Loucy (cell line): ENCODE data around the gene USP4.

Experiments used
- H2AFZ ChIP-seq: fragments of 200-600 bp; sonication (generic); 2 replicates; pipeline ENCODE4 v1.6.0; 2016; ENCODE audit warnings: antibody characterized with exemption, mild to moderate bottlenecking, low read length, moderate library complexity
- H3F3A ChIP-seq: fragments of 200-600 bp; 2 replicates; pipeline ENCODE4 v1.6.0; 2016; ENCODE audit warnings: antibody characterized with exemption, low read depth, mild to moderate bottlenecking
- H3K27me3 ChIP-seq: fragments of 200-600 bp; sonication (generic); 2 replicates; pipeline ENCODE4 v1.6.1; 2014; ENCODE audit warnings: low read length, mild to moderate bottlenecking; ENCODE audit not compliant: insufficient read depth, poor library complexity, severe bottlenecking
- H3K36me3 ChIP-seq: fragments of 200-600 bp; sonication (generic); 2 replicates; pipeline ENCODE4 v1.6.1; 2016; ENCODE audit warnings: low read length; ENCODE audit not compliant: insufficient read depth
- H3K4me1 ChIP-seq: fragments of 200-600 bp; sonication (generic); 2 replicates; pipeline ENCODE4 v1.5.1; 2014; ENCODE audit warnings: low read length, mild to moderate bottlenecking; ENCODE audit not compliant: insufficient read depth, poor library complexity, severe bottlenecking
- H3K4me2 ChIP-seq: fragments of 200-600 bp; sonication (generic); 2 replicates; pipeline ENCODE4 v1.6.0; 2014; ENCODE audit warnings: antibody characterized with exemption, low read length, low read depth, mild to moderate bottlenecking; ENCODE audit not compliant: poor library complexity, severe bottlenecking
- H3K4me3 ChIP-seq: fragments of 200-600 bp; sonication (generic); 2 replicates; pipeline ENCODE4 v1.5.1; 2014; ENCODE audit warnings: low read length, mild to moderate bottlenecking, mixed read lengths; ENCODE audit not compliant: poor library complexity, severe bottlenecking
- H3K79me2 ChIP-seq: fragments of 200-600 bp; sonication (generic); 2 replicates; pipeline ENCODE4 v1.6.1; 2014; ENCODE audit warnings: low read length; ENCODE audit not compliant: insufficient read depth
- H3K9ac ChIP-seq: fragments of 200-600 bp; sonication (generic); 2 replicates; pipeline ENCODE4 v1.6.0; 2014; ENCODE audit warnings: mild to moderate bottlenecking, low read depth, low read length, moderate library complexity; ENCODE audit not compliant: poor library complexity, severe bottlenecking
- H3K9me2 ChIP-seq: fragments of 200-600 bp; sonication (generic); replicated peaks from 2 replicates; pipeline ENCODE4 v1.6.1; 2016; ENCODE audit warnings: low read depth, low read length, mixed read lengths
- H3K9me3 ChIP-seq: fragments of 200-600 bp; sonication (generic); 2 replicates; pipeline ENCODE4 v1.6.1; 2014; ENCODE audit warnings: mild to moderate bottlenecking, antibody characterized with exemption, low read length, low read depth; ENCODE audit not compliant: insufficient read depth
- H4K20me1 ChIP-seq: fragments of 200-600 bp; sonication (generic); 2 replicates; pipeline ENCODE4 v1.6.0; 2014; ENCODE audit warnings: antibody characterized with exemption, low read length, mild to moderate bottlenecking; ENCODE audit not compliant: insufficient read depth, poor library complexity, severe bottlenecking
- CTCF ChIP-seq: fragments of 200-600 bp; sonication (generic); conservative IDR thresholded peaks from 2 replicates; pipeline ENCODE4 v1.5.1; 2014; ENCODE audit warnings: mild to moderate bottlenecking, antibody characterized with exemption, low read length
- EZH2phosphoT487 ChIP-seq: fragments of 200-600 bp; IDR thresholded peaks from 2 replicates; pipeline ENCODE4 v1.6.1; 2018; ENCODE audit warnings: antibody characterized with exemption, mild to moderate bottlenecking, moderate library complexity, borderline replicate concordance

USP4 gene

GRCh38 chr3:49260806-49261324, 79.0 kb downstream of the USP4 start:
- no peaks in the 10 kb centered on the region for H3K79me2 ChIP-seq
- H3K4me3 ChIP-seq, result no peak overlapping the region

DNA sequence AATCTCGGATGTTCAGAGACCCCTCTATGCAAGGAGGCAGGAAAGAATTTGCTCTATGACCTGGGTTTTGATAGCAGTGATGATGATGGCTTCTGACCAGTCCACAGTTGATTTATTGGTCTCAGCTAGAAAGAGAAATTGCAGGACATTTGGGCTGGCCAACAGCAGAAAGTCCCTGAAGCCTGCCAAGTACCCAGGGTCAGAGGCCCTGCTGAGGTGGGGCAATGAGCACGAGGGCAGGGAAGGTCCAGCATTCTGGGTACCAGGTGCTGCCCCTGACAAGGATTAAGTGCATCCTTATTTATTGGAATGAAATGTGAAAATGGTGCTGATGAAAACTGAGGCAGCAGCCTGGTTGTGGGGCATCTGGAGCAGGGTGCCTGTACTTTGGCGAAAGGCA, 82.7 kb downstream of the USP4 start:
- H3K9ac ChIP-seq, result no peak overlapping the region
- H3K4me3 ChIP-seq, result no peak overlapping the region
- H3K9me2 ChIP-seq, result no peaks in the 10 kb centered on the region
- no peaks in the 10 kb centered on the region for H3K79me2 ChIP-seq
- H2AFZ ChIP-seq, result no peak overlapping the region
- H3K4me1 ChIP-seq, result no peaks in the 10 kb centered on the region
- no peaks in the 10 kb centered on the region for H3K27me3 ChIP-seq
- TF ChIP-seq EZH2phosphoT487 (no peak), CTCF (no peak)
- no peaks in the 10 kb centered on the region for H3K9me3 ChIP-seq
- H4K20me1 ChIP-seq, result no peaks in the 10 kb centered on the region
- no peaks in the 10 kb centered on the region for H3F3A ChIP-seq
- H3K4me2 ChIP-seq, result no peak overlapping the region
- H3K36me3 ChIP-seq, result no peaks in the 10 kb centered on the region

More at GRCh38 chr3:49260806-49261324, 79.0 kb downstream of the USP4 start:
- no peak overlapping the region for H2AFZ ChIP-seq
- no peaks in the 10 kb centered on the region for H3K36me3 ChIP-seq
- H4K20me1 ChIP-seq, result no peaks in the 10 kb centered on the region
- no peaks in the 10 kb centered on the region for H3K9me2 ChIP-seq
- H3K9me3 ChIP-seq, result no peaks in the 10 kb centered on the region
- no peak overlapping the region for H3K4me2 ChIP-seq
- H3F3A ChIP-seq, result no peaks in the 10 kb centered on the region
- no peaks in the 10 kb centered on the region for H3K27me3 ChIP-seq
- H3K9ac ChIP-seq, result no peak overlapping the region
- TF ChIP-seq EZH2phosphoT487 (no peak), CTCF (no peak)
- no peaks in the 10 kb centered on the region for H3K4me1 ChIP-seq

GRCh38 chr3:49255718-49256511, 83.9 kb downstream of the USP4 start:
- no peak overlapping the region for H3K4me3 ChIP-seq
- H3K9me3 ChIP-seq, result no peaks in the 10 kb centered on the region
- H3K36me3 ChIP-seq, result no peaks in the 10 kb centered on the region
- no peaks in the 10 kb centered on the region for H3K79me2 ChIP-seq
- no peaks in the 10 kb centered on the region for H4K20me1 ChIP-seq
- no peak overlapping the region for H3K9ac ChIP-seq
- H3K4me1 ChIP-seq, result no peaks in the 10 kb centered on the region
- TF ChIP-seq CTCF (no peak), EZH2phosphoT487 (no peak)
- no peaks in the 10 kb centered on the region for H3F3A ChIP-seq
- H2AFZ ChIP-seq, result no peak overlapping the region
- no peaks in the 10 kb centered on the region for H3K27me3 ChIP-seq
- no peak overlapping the region for H3K4me2 ChIP-seq
- no peaks in the 10 kb centered on the region for H3K9me2 ChIP-seq
